ENCODE results near the gene IKZF5.

DNA sequence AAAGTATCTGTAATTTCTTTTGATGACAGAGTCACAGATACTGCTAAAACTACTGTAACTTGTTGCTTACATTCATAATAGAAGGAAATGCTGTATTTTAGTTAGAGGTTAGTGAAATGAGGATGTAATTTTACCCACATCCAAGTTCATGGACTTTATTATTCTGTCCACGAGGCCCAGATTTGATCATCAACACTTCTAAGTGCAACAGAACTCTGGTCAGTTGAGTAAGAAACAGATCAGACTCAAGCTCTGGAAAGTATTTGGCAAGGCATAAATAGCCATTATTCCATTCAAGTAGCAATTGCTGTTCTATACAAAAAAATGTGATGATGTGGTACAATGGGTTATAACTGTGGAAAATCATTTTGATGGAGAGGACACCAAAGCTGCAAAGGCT is 22.5 kb upstream of the IKZF5 start:
- TF ChIP-seq POLR2A (IDR thresholded peaks at IDR 0.05) (no peak), EP300 (IDR thresholded peaks at IDR 0.05) (no peak)
- TF ChIP-seq, protein P1, sequence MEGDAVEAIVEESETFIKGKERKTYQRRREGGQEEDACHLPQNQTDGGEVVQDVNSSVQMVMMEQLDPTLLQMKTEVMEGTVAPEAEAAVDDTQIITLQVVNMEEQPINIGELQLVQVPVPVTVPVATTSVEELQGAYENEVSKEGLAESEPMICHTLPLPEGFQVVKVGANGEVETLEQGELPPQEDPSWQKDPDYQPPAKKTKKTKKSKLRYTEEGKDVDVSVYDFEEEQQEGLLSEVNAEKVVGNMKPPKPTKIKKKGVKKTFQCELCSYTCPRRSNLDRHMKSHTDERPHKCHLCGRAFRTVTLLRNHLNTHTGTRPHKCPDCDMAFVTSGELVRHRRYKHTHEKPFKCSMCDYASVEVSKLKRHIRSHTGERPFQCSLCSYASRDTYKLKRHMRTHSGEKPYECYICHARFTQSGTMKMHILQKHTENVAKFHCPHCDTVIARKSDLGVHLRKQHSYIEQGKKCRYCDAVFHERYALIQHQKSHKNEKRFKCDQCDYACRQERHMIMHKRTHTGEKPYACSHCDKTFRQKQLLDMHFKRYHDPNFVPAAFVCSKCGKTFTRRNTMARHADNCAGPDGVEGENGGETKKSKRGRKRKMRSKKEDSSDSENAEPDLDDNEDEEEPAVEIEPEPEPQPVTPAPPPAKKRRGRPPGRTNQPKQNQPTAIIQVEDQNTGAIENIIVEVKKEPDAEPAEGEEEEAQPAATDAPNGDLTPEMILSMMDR (IDR thresholded peaks at IDR 0.05), result no peak
